Measurements from ENCODE around the gene PCDHA11.
"Not testable (repeated sequence)": the region's sequence is repeated elsewhere in the genome, so short reads cannot be mapped to it uniquely, and the experiment has no call there.

Gene PCDHA11

DNA sequence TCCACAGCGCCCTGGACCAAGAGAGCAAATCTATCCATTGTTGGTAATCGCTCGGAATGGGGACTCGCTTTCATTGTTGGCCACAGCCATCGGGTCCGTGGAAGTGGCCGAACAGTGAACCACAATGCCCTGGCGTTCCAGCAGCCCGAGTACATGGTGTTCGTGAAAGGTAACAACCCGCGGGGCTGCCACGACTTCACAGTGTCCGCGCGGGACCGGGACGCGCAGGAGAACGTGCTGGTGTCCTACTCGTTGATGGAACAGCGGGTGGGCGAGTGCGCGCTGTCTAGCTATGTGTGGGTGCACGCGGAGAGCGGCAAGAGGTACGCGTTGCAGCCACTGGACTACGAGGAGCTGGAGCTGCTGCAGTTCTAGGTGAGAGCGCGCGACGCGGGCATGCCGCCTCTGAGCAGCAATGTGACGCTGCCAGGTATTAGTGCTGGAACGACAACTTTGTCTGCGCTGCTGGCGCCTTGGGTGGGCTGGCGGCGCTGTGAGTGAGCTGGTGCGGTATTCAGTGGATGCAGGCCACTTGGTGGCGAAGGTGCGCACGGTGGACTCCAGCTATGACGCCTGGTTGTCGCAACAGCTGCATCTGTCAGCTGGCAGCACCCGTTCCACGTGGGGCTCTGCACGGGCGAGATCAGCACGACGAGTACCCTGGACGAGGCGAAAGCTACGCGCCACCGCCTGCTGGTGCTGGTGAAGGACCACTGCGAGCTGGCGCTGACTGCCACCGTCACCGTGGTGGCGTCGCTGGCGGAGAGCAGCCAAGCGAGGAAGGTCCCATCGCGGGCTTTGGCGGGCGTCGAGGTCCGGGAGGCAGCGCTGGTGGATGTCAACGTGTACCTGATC lies 6.1 kb upstream of the PCDHA11 start:
- Histone ChIP-seq H3K27me3 (ENCODE audit: control insufficient read depth, insufficient read depth, low read length) (no peaks in the 10 kb centered on the region), H3K4me1 (ENCODE audit: control insufficient read depth, insufficient read depth, low read length) (no peaks in the 10 kb centered on the region), H3K9ac (ENCODE audit: low read length) (no peak overlapping the region), H3K4me3 (ENCODE audit: low read length) (no peak overlapping the region), H3K9me3 (ENCODE audit: control insufficient read depth, low read length) (no peaks in the 10 kb centered on the region), H3K36me3 (ENCODE audit: control insufficient read depth, insufficient read depth, low read length) (no peaks in the 10 kb centered on the region)

DNA sequence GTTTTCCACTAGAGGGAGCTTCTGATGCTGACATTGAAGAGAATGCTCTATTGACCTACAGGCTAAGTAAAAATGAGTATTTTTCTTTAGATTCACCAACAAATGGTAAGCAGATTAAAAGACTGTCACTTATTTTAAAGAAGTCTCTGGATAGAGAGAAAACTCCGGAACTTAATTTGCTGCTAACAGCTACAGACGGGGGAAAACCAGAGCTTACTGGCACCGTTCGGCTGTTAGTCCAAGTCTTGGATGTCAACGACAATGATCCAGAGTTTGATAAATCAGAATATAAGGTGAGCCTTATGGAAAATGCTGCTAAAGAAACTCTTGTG lies 764 bp downstream of the PCDHA11 start:
- no peaks in the 10 kb centered on the region for H3K36me3 ChIP-seq (ENCODE audit: control insufficient read depth, insufficient read depth, low read length)
- no peak overlapping the region for H3K9ac ChIP-seq (ENCODE audit: low read length)
- no peak overlapping the region for H3K4me3 ChIP-seq (ENCODE audit: low read length)
- no peaks in the 10 kb centered on the region for H3K4me1 ChIP-seq (ENCODE audit: control insufficient read depth, insufficient read depth, low read length)
- no peaks in the 10 kb centered on the region for H3K9me3 ChIP-seq (ENCODE audit: control insufficient read depth, low read length)
- no peaks in the 10 kb centered on the region for H3K27me3 ChIP-seq (ENCODE audit: control insufficient read depth, insufficient read depth, low read length)

DNA sequence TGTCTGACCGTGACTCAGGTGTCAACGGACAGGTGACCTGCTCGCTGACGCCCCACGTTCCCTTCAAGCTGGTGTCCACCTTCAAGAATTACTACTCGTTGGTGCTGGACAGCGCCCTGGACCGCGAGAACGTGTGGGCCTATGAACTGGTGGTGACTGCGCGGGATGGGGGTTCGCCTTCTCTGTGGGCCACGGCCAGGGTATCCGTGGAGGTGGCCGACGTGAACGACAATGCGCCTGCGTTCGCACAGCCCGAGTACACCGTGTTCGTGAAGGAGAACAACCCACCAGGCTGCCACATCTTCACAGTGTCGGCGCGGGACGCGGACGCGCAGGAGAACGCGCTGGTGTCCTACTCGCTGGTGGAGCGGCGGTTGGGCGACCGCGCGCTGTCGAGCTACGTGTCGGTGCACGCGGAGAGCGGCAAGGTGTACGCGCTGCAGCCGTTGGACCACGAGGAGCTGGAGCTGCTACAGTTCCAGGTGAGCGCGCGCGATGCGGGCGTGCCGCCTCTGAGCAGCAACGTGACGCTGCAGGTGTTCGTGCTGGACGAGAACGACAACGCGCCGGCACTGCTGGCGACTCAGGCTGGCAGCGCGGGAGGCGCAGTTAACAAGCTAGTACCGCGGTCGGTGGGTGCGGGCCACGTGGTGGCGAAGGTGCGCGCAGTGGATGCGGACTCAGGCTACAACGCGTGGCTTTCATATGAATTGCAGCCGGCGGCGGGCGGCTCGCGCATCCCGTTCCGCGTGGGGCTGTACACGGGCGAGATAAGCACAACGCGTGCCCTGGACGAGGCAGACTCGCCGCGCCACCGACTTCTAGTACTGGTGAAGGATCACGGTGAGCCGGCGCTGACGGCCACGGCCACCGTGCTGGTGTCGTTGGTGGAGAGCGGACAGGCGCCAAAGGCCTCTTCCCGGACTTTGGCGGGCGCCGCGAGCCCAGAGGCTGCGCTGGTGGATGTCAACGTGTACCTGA lies 1.8 kb downstream of the PCDHA11 start:
- H3K27me3 ChIP-seq (ENCODE audit: control insufficient read depth, insufficient read depth, low read length): peaks cover 4% of the 10 kb centered on the region
- H3K4me1 ChIP-seq (ENCODE audit: control insufficient read depth, insufficient read depth, low read length): no peaks in the 10 kb centered on the region
- no peaks in the 10 kb centered on the region for H3K36me3 ChIP-seq (ENCODE audit: control insufficient read depth, insufficient read depth, low read length)
- no peaks in the 10 kb centered on the region for H3K9me3 ChIP-seq (ENCODE audit: control insufficient read depth, low read length)
- H3K9ac ChIP-seq (ENCODE audit: low read length): no peak overlapping the region
- no peak overlapping the region for H3K4me3 ChIP-seq (ENCODE audit: low read length)

DNA sequence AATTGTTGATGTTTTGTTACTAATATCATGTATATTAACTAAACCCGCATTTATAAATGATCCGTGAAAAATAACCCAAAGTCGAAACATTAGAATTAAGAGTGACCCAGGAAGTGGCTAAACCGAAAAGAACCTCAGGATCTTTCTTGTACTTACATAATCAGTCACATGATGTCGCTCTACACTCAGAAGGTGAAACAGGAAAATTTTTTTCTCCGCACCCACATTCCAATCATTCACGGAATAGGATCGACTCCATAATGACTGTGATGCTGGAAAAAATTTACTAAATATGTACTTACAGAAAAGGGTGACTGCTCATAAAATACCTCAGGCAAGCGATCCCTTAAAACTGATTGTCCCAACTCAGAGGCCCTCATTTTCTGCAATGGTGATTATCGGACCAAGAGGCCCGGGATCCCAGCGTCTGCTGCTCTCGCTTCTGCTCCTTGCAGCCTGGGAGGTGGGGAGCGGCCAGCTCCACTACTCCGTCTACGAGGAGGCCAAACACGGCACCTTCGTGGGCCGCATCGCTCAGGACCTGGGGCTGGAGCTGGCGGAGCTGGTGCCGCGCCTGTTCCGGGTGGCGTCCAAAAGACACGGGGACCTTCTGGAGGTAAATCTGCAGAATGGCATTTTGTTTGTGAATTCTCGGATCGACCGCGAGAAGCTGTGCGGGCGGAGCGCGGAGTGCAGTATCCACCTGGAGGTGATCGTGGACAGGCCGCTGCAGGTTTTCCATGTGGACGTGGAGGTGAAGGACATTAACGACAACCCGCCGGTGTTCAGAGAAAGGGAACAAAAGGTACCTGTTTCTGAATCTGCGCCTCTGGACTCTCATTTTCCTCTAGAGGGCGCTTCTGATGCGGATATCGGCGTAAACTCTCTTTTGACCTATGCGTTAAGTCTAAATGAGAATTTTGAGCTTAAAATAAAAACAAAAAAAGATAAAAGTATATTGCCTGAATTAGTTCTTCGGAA lies 6.6 kb downstream of the PCDHA11 start, which contains the start of gene PCDHA12:
Gene PCDHA12 (plus strand): TSS at position 224 of the 981 bp plus-strand sequence. CDS start 165 bp downstream, at position 389.
- no peaks in the 10 kb centered on the region for H3K4me1 ChIP-seq (ENCODE audit: control insufficient read depth, insufficient read depth, low read length)
- peaks cover 4% of the 10 kb centered on the region for H3K27me3 ChIP-seq (ENCODE audit: control insufficient read depth, insufficient read depth, low read length)
- H3K36me3 ChIP-seq (ENCODE audit: control insufficient read depth, insufficient read depth, low read length): no peaks in the 10 kb centered on the region
- H3K9me3 ChIP-seq (ENCODE audit: control insufficient read depth, low read length): no peaks in the 10 kb centered on the region
- H3K4me3 ChIP-seq (ENCODE audit: low read length): no peak within 1 kb of the TSS
- H3K9ac ChIP-seq (ENCODE audit: low read length): no peak within 1 kb of the TSS

DNA sequence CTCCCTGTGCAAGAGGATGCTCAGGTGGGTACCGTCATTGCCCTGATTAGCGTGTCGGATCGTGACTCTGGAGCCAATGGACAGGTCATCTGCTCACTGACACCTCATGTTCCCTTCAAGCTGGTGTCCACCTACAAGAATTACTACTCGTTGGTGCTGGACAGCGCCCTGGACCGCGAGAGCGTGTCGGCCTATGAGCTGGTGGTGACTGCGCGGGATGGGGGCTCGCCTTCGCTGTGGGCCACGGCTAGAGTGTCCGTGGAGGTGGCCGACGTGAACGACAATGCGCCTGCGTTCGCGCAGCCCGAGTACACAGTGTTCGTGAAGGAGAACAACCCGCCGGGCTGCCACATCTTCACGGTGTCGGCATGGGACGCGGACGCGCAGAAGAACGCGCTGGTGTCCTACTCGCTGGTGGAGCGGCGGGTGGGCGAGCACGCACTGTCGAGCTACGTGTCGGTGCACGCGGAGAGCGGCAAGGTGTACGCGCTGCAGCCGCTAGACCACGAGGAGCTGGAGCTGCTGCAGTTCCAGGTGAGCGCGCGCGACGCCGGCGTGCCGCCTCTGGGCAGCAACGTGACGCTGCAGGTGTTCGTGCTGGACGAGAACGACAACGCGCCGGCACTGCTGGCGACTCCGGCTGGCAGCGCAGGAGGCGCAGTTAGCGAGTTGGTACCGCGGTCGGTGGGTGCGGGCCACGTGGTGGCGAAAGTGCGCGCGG lies 7.9 kb downstream of the PCDHA11 start:
- not testable (repeated sequence) for H3K4me1 ChIP-seq (ENCODE audit: control insufficient read depth, insufficient read depth, low read length); H3K36me3 ChIP-seq (ENCODE audit: control insufficient read depth, insufficient read depth, low read length); H3K27me3 ChIP-seq (ENCODE audit: control insufficient read depth, insufficient read depth, low read length); H3K9ac ChIP-seq (ENCODE audit: low read length); H3K4me3 ChIP-seq (ENCODE audit: low read length); H3K9me3 ChIP-seq (ENCODE audit: control insufficient read depth, low read length)

DNA sequence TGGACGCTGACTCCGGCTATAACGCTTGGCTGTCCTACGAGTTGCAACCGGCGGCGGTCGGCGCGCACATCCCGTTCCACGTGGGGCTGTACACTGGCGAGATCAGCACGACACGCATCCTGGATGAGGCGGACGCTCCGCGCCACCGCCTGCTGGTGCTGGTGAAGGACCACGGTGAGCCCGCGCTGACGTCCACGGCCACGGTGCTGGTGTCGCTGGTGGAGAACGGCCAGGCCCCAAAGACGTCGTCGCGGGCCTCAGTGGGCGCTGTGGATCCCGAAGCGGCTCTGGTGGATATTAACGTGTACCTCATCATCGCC lies 8.5 kb downstream of the PCDHA11 start:
- H3K9me3 ChIP-seq (ENCODE audit: control insufficient read depth, low read length): no peaks in the 10 kb centered on the region
- no peak overlapping the region for H3K9ac ChIP-seq (ENCODE audit: low read length)
- H3K4me3 ChIP-seq (ENCODE audit: low read length): no peak overlapping the region
- H3K36me3 ChIP-seq (ENCODE audit: control insufficient read depth, insufficient read depth, low read length): no peaks in the 10 kb centered on the region
- H3K4me1 ChIP-seq (ENCODE audit: control insufficient read depth, insufficient read depth, low read length): no peaks in the 10 kb centered on the region
- peaks cover 4% of the 10 kb centered on the region for H3K27me3 ChIP-seq (ENCODE audit: control insufficient read depth, insufficient read depth, low read length)

DNA sequence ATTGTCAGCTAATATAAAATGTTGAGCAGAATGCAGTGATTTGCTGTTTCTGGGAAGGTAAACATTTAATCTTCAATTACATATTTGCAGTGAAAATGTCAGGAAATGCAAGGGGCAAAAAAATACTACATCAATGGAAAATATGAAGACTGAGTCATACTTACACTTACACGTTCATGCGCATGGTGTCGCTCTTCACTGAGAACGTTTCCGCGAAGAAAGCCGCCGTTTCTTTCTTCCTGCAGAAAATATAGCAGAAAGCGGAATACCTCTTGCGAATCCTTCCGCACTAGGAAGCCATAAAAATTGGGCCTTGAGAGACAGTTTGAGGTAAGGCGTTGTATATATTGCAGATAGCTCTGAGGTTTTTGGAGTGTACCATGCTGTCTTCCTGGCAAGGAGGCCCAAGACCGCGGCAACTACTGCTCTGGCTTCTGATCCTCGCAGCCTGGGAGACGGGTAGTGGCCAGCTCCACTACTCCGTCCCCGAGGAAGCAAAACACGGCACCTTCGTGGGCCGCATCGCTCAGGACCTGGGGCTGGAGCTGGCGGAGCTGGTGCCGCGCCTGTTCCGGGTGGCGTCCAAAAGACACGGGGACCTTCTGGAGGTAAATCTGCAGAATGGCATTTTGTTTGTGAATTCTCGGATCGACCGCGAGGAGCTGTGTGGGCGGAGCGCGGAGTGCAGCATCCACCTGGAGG lies 13.3 kb downstream of the PCDHA11 start, which contains the start of gene PCDHA13:
Gene PCDHA13 (plus strand): TSS at position 236 of the 702 bp plus-strand sequence. CDS start 145 bp downstream, at position 381.
- Histone ChIP-seq H3K36me3 (ENCODE audit: control insufficient read depth, insufficient read depth, low read length) (no peaks in the 10 kb centered on the region), H3K9ac (ENCODE audit: low read length) (no peak within 1 kb of the TSS), H3K27me3 (ENCODE audit: control insufficient read depth, insufficient read depth, low read length) (no peaks in the 10 kb centered on the region), H3K4me1 (ENCODE audit: control insufficient read depth, insufficient read depth, low read length) (no peaks in the 10 kb centered on the region), H3K4me3 (ENCODE audit: low read length) (no peak within 1 kb of the TSS), H3K9me3 (ENCODE audit: control insufficient read depth, low read length) (no peaks in the 10 kb centered on the region)

DNA sequence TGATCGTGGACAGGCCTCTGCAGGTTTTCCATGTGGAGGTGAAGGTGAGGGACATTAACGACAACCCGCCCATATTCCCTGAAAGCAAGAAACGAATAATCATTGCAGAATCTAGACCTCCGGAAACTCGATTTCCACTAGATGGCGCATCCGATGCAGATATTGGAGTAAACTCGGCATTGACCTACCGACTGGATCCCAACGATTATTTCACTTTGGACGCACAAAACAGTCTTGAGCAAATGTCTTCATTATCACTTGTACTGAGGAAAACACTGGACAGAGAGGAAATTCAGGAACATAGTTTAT lies 13.8 kb downstream of the PCDHA11 start:
- Histone ChIP-seq H3K9me3 (ENCODE audit: control insufficient read depth, low read length) (no peaks in the 10 kb centered on the region), H3K27me3 (ENCODE audit: control insufficient read depth, insufficient read depth, low read length) (no peaks in the 10 kb centered on the region), H3K4me1 (ENCODE audit: control insufficient read depth, insufficient read depth, low read length) (no peaks in the 10 kb centered on the region)

DNA sequence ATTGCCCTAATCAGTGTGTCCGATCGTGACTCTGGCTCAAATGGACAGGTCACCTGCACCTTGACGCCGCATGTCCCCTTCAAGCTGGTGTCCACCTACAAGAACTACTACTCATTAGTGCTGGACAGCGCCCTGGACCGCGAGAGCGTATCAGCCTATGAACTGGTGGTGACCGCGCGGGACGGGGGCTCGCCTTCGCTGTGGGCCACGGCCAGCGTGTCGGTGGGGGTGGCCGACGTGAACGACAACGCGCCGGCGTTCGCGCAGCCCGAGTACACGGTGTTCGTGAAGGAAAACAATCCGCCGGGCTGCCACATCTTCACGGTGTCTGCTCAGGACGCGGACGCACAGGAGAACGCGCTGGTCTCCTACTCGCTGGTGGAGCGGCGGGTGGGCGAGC lies 14.6 kb downstream of the PCDHA11 start:
- no peaks in the 10 kb centered on the region for H3K9me3 ChIP-seq (ENCODE audit: control insufficient read depth, low read length)
- no peaks in the 10 kb centered on the region for H3K27me3 ChIP-seq (ENCODE audit: control insufficient read depth, insufficient read depth, low read length)

More for the DNA sequence above, 13.8 kb downstream of the PCDHA11 start:
- no peak overlapping the region for H3K4me3 ChIP-seq (ENCODE audit: low read length)
- H3K36me3 ChIP-seq (ENCODE audit: control insufficient read depth, insufficient read depth, low read length): no peaks in the 10 kb centered on the region
- H3K9ac ChIP-seq (ENCODE audit: low read length): no peak overlapping the region

DNA sequence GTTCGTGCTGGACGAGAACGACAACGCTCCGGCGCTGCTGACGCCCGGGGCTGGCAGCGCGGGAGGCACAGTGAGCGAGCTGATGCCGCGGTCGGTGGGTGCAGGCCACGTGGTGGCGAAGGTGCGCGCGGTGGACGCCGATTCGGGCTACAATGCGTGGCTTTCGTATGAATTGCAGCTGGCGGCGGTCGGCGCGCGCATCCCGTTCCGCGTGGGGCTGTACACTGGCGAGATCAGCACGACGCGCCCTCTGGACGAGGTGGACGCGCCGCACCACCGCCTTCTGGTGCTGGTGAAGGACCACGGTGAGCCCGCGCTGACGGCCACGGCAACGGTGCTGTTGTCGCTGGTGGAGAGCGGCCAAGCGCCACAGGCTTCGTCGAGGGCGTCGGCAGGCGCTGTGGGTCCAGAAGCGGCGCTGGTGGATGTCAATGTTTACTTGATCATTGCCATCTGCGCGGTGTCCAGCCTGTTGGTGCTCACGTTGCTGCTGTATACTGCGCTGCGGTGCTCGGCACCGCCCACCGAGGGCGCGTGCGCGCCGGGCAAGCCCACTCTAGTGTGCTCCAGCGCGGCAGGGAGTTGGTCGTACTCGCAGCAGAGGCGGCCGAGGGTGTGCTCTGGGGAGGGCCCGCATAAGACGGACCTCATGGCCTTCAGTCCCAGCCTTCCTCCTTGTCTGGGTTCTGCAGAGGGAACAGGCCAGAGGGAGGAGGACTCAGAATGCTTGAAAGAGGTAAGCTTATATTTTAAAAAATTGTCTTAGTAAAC lies 15.4 kb downstream of the PCDHA11 start:
- H3K27me3 ChIP-seq (ENCODE audit: control insufficient read depth, insufficient read depth, low read length): no peaks in the 10 kb centered on the region
- no peak overlapping the region for H3K9ac ChIP-seq (ENCODE audit: low read length)
- no peaks in the 10 kb centered on the region for H3K4me1 ChIP-seq (ENCODE audit: control insufficient read depth, insufficient read depth, low read length)
- H3K4me3 ChIP-seq (ENCODE audit: low read length): no peak overlapping the region
- no peaks in the 10 kb centered on the region for H3K9me3 ChIP-seq (ENCODE audit: control insufficient read depth, low read length)
- H3K36me3 ChIP-seq (ENCODE audit: control insufficient read depth, insufficient read depth, low read length): no peaks in the 10 kb centered on the region

More for the DNA sequence above, 14.6 kb downstream of the PCDHA11 start:
- H3K36me3 ChIP-seq (ENCODE audit: control insufficient read depth, insufficient read depth, low read length): no peaks in the 10 kb centered on the region
- no peak overlapping the region for H3K9ac ChIP-seq (ENCODE audit: low read length)
- H3K4me1 ChIP-seq (ENCODE audit: control insufficient read depth, insufficient read depth, low read length): no peaks in the 10 kb centered on the region
- no peak overlapping the region for H3K4me3 ChIP-seq (ENCODE audit: low read length)
